HCT116 (cell line): ENCODE results near the gene BFAR. TPM values are rescaled to one million over a fixed set of nuclear protein-coding genes. Genes with fewer than 3 reads are reported as not detected.

Experiments used
- ATAC-seq: fragments of 200-7000 bp; cut with Tn5 transposase; 2 replicates; pipeline ENCODE4 v1.9.1; 2020; ENCODE audit warnings: mild to moderate bottlenecking, moderate library complexity
- BruUV-seq: library from RNA; stranded (reverse); fragments of 400-500 nt; replicated peaks from 2 replicates; lab custom pipeline; 2021; lab: Mats Ljungman, UMichigan
- CTCF ChIA-PET: fragments of 300-600 bp; sonication (Branson Sonifier 250); formaldehyde crosslinking; loops from one replicate; lab custom pipeline; 2021; ENCODE audit warnings: antibody characterized with exemption; lab: Charles Lee
- POLR2A ChIA-PET: fragments of 300-600, 350-600 bp; sonication (Branson Sonifier 250); formaldehyde crosslinking; loops from one replicate; lab custom pipeline; 2021; ENCODE audit warnings: antibody characterized with exemption; lab: Charles Lee
- RAD21 ChIA-PET, 2 experiments: fragments of 300-600 bp; sonication (Branson Sonifier 250); formaldehyde crosslinking; loops; one replicate each; lab custom pipeline; 2023; ENCODE audit warnings: low total read pairs in 2 of 2; ENCODE audit not compliant: uncharacterized antibody in 2 of 2, unreplicated experiment in 2 of 2, low non-redundant PET in 1 of 2; lab: Charles Lee
- DNase-seq: peaks from one replicate; pipeline ENCODE4 v3.0.0-alpha.2; 2010; ENCODE audit warnings: low read depth, low spot score
- H2AFZ ChIP-seq: fragments of 200-600 bp; shearing (Covaris generic), sonication (generic); 2 replicates; pipeline ENCODE4 v1.6.1; 2017; ENCODE audit warnings: low read depth, mixed run types, mixed read lengths, antibody characterized with exemption, low read length; ENCODE audit not compliant: poor library complexity, severe bottlenecking
- H3K27ac ChIP-seq: 2 replicates; pipeline ENCODE4 v1.5.1; 2012; ENCODE audit warnings: low read depth, low read length
- H3K27me3 ChIP-seq: fragments of 200-600 bp; sonication (generic); 2 replicates; pipeline ENCODE4 v1.6.1; 2016; ENCODE audit warnings: mixed run types, low read length, mixed read lengths; ENCODE audit not compliant: insufficient read depth
- H3K36me3 ChIP-seq, 2 experiments: fragments of 200-500 bp in 1 of 2; fragments of 200-600 bp in 1 of 2; sonication (Bioruptor generic) in 1 of 2; sonication (generic) in 1 of 2; 2 replicates each; pipeline versions ENCODE4 v1.5.1 to v1.6.1; 2014 to 2016; ENCODE audit warnings: low read length in 2 of 2, inconsistent platforms in 1 of 2, mixed read lengths in 1 of 2, mixed run types in 1 of 2; ENCODE audit not compliant: insufficient read depth in 2 of 2, control insufficient read depth in 1 of 2
- H3K4me1 ChIP-seq, 2 experiments: fragments of 200-600 bp in 1 of 2; sonication (generic) in 1 of 2; 2 replicates each; pipeline versions ENCODE4 v1.5.1 to v1.6.1; 2012 to 2017; ENCODE audit warnings: low read length in 2 of 2, inconsistent platforms in 1 of 2, mild to moderate bottlenecking in 1 of 2, mixed read lengths in 1 of 2, mixed run types in 1 of 2, moderate library complexity in 1 of 2; ENCODE audit not compliant: insufficient read depth in 2 of 2, control insufficient read depth in 1 of 2
- H3K4me2 ChIP-seq: fragments of 200-600 bp; sonication (generic); 2 replicates; pipeline ENCODE4 v1.6.1; 2017; ENCODE audit warnings: mixed run types, low read length, mixed read lengths
- H3K4me3 ChIP-seq, 2 experiments: fragments of 200-600 bp in 1 of 2; sonication (generic) in 1 of 2; replicated peaks in 1 of 2; 2 replicates each; pipeline ENCODE4 v1.5.1; 2011 to 2016; ENCODE audit warnings: low read length in 2 of 2, control low read depth in 1 of 2, low read depth in 1 of 2, mild to moderate bottlenecking in 1 of 2, mixed read lengths in 1 of 2, mixed run types in 1 of 2
- H3K79me2 ChIP-seq: fragments of 200-600 bp; sonication (generic); 2 replicates; pipeline ENCODE4 v1.6.1; 2017; ENCODE audit warnings: mild to moderate bottlenecking, mixed run types, low read length, moderate library complexity, mixed read lengths; ENCODE audit not compliant: insufficient read depth
- H3K9ac ChIP-seq: fragments of 200-600 bp; sonication (generic); 2 replicates; pipeline ENCODE4 v1.6.1; 2016; ENCODE audit warnings: low read length, mixed read lengths
- H3K9me2 ChIP-seq: fragments of 200-600 bp; sonication (generic), shearing (Covaris generic); 2 replicates; pipeline ENCODE4 v1.6.1; 2017; ENCODE audit warnings: mixed run types, mild to moderate bottlenecking, moderate library complexity; ENCODE audit not compliant: insufficient read depth
- H3K9me3 ChIP-seq, 2 experiments: fragments of 200-500 bp in 1 of 2; fragments of 200-600 bp in 1 of 2; sonication (Bioruptor generic) in 1 of 2; sonication (generic) in 1 of 2; 2 replicates each; pipeline ENCODE4 v1.6.1; 2014 to 2017; ENCODE audit warnings: low read length in 2 of 2, mixed read lengths in 2 of 2, inconsistent platforms in 1 of 2, low read depth in 1 of 2, mild to moderate bottlenecking in 1 of 2, mixed run types in 1 of 2, moderate library complexity in 1 of 2; ENCODE audit not compliant: control insufficient read depth in 1 of 2, insufficient read depth in 1 of 2
- H4K20me1 ChIP-seq: fragments of 200-600 bp; sonication (generic), shearing (Covaris generic); 2 replicates; pipeline ENCODE4 v1.6.1; 2017; ENCODE audit warnings: mixed run types, mild to moderate bottlenecking, moderate library complexity; ENCODE audit not compliant: insufficient read depth
- ATF3 ChIP-seq: IDR thresholded peaks from 2 replicates; pipeline ENCODE4 v1.6.1; 2012
- EGR1 ChIP-seq: IDR thresholded peaks from 2 replicates; pipeline ENCODE4 v1.6.1; 2012; ENCODE audit warnings: low read depth
- ELF1 ChIP-seq: IDR thresholded peaks from 2 replicates; pipeline ENCODE4 v1.6.1; 2012; ENCODE audit warnings: low read depth, borderline replicate concordance
- EZH2phosphoT487 ChIP-seq: fragments of 200-600 bp; IDR thresholded peaks from 2 replicates; pipeline ENCODE4 v1.6.1; 2018; ENCODE audit warnings: antibody characterized with exemption, borderline replicate concordance
- JUND ChIP-seq: IDR thresholded peaks from 2 replicates; pipeline ENCODE4 v1.6.1; 2012
- MAX ChIP-seq: IDR thresholded peaks from 2 replicates; pipeline ENCODE4 v1.6.1; 2012
- POLR2AphosphoS5 ChIP-seq: IDR thresholded peaks from 2 replicates; pipeline ENCODE4 v1.6.1; 2011; ENCODE audit warnings: mild to moderate bottlenecking, low read depth, low read length, moderate library complexity
- RAD21 ChIP-seq: IDR thresholded peaks from 2 replicates; pipeline ENCODE4 v1.6.1; 2012; ENCODE audit warnings: low read depth, mild to moderate bottlenecking
- SIN3A ChIP-seq: IDR thresholded peaks from 2 replicates; pipeline ENCODE4 v1.6.1; 2012; ENCODE audit warnings: low read depth
- SRF ChIP-seq: IDR thresholded peaks from 2 replicates; pipeline ENCODE4 v1.6.1; 2012; ENCODE audit warnings: low read depth
- TCF7L2 ChIP-seq: IDR thresholded peaks from 2 replicates; pipeline ENCODE4 v1.7.0; 2011; ENCODE audit warnings: borderline replicate concordance, inconsistent platforms; ENCODE audit not compliant: insufficient read depth, insufficient read length; ENCODE audit errors: extremely low read depth
- intact Hi-C: fragments of 100-400 bp; cut with micrococcal nuclease; formaldehyde crosslinking; loops from 2 replicates; pipeline ENCODE4 v1.10.0; 2022
- total RNA-seq: library from RNA; stranded (reverse); gene quantifications from one replicate; pipeline ENCODE4 v1.2.1, GENCODE V29; 2021; ENCODE audit not compliant: unreplicated experiment

Gene BFAR
- total RNA-seq, 1 experiment from 2014 or later, result 49.7 TPM

- DNase-seq (no peak), ATAC-seq (no peak)
- Histone ChIP-seq H2AFZ (no peak overlapping the region), H3K27ac (no peak overlapping the region), H3K9me3 (no peaks in the 10 kb centered on the region), H3K79me2 (no peaks in the 10 kb centered on the region), H3K27me3 (no peaks in the 10 kb centered on the region), H3K4me2 (no peak overlapping the region), H4K20me1 (no peaks in the 10 kb centered on the region), H3K36me3 (peaks cover 38 to 48% of the 10 kb centered on the region in 2 experiments; a peak in 3 of 4 replicates), H3K4me1 (no peaks in the 10 kb centered on the region), H3K9ac (no peak overlapping the region), H3K4me3 (no peak overlapping the region), H3K9me2 (no peaks in the 10 kb centered on the region)
- ChIA-PET POLR2A (no interaction called here), CTCF (no interaction called here), RAD21 (no interaction called here)
- intact Hi-C loops, result loop anchor here (10.0 kb wide), 1 partner anchor 65 kb away; no protein-coding TSS in a partner anchor
- TF ChIP-seq SRF, result no peak
- no TSS peak for BruUV-seq
Measured at GRCh38 chr16:14609716-14610115, 23.0 kb upstream of the BFAR start.

DNA sequence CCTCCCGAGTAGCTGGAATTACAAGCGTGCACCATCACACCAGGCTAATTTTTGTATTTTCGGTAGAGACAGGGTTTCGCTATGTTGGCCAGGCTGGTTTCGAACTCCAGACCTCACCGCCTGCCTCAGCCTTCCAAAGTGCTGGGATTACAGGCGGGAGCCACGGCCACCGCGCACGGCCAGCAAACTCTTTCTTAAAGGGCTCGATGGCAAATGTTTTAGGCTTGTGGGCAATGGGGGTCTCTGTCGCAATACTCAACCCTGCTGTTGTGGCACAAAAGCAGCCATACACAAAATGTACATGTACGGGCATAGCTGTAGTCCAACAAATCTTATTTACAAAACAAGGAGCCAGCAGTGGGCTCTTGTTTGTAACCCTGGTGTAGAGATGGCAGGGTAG, 21.1 kb upstream of the BFAR start:
- no peak overlapping the region for H3K27ac ChIP-seq
- no peaks in the 10 kb centered on the region for H4K20me1 ChIP-seq
- TF ChIP-seq ELF1, result no peak
- TF ChIP-seq POLR2AphosphoS5, result no peak
- TF ChIP-seq RAD21, result no peak
- no peak for TF ChIP-seq ATF3
- TF ChIP-seq JUND, result no peak
- no peak for TF ChIP-seq SIN3A
- no peak for TF ChIP-seq EZH2phosphoT487
- no peak for TF ChIP-seq EGR1
- TF ChIP-seq MAX, result no peak
- no peak for TF ChIP-seq TCF7L2
- H3K27me3 ChIP-seq, result no peaks in the 10 kb centered on the region
- intact Hi-C loops, result no loop called here
- H3K4me3 ChIP-seq, result no peak overlapping the region
- no peak for DNase-seq
- ChIA-PET RAD21 (no interaction called here), CTCF (no interaction called here), POLR2A (no interaction called here)
- peaks cover 25 to 40% of the 10 kb centered on the region in 2 experiments; a peak in 3 of 4 replicates for H3K36me3 ChIP-seq
- no peaks in the 10 kb centered on the region for H3K79me2 ChIP-seq
- ATAC-seq, result no peak
- H2AFZ ChIP-seq, result no peak overlapping the region
- H3K9ac ChIP-seq, result no peak overlapping the region
- H3K4me2 ChIP-seq, result no peak overlapping the region
- H3K4me1 ChIP-seq, result no peaks in the 10 kb centered on the region
- no TSS peak for BruUV-seq
- H3K9me2 ChIP-seq, result no peaks in the 10 kb centered on the region
- no peaks in the 10 kb centered on the region for H3K9me3 ChIP-seq
